ENCODE measurements around the gene RPA4. TPM values are rescaled to one million over a fixed set of nuclear protein-coding genes. Genes with fewer than 3 reads are reported as not detected.

Gene RPA4
- total RNA-seq, 1 donor from 2014 or later = 1.7 TPM

Other genes starting within 250 kb of the RPA4 start
- 25.4 and 37.6 TPM in 2 replicates for gene DIAPH2, start 199.1 kb upstream of the RPA4 start, total RNA-seq

All from dermis blood vessel endothelial cell (primary cell).